IPS DF 6.9 (cell line): Measurements from ENCODE around the gene ESPL1.

Experiments
- DNase-seq: peaks from one replicate; pipeline ENCODE4 v3.0.0-alpha.2; 2013; ENCODE audit warnings: low read depth, low spot score
- H3K27ac ChIP-seq: one replicate; pipeline ENCODE4 v1.5.1; 2013; ENCODE audit warnings: low read length, control low read depth
- H3K27me3 ChIP-seq: 2 replicates; pipeline ENCODE4 v1.6.1; 2013; ENCODE audit warnings: mild to moderate bottlenecking, low read length; ENCODE audit not compliant: control insufficient read depth, insufficient read depth
- H3K36me3 ChIP-seq: 2 replicates; pipeline ENCODE4 v1.6.1; 2013; ENCODE audit warnings: low read length; ENCODE audit not compliant: control insufficient read depth, insufficient read depth
- H3K4me1 ChIP-seq: 2 replicates; pipeline ENCODE4 v1.6.1; 2013; ENCODE audit warnings: low read length; ENCODE audit not compliant: control insufficient read depth, insufficient read depth
- H3K4me3 ChIP-seq: 2 replicates; pipeline ENCODE4 v1.5.1; 2013; ENCODE audit warnings: mild to moderate bottlenecking, low read length
- H3K9me3 ChIP-seq: 2 replicates; pipeline ENCODE4 v1.6.1; 2013; ENCODE audit warnings: low read length, inconsistent platforms; ENCODE audit not compliant: control insufficient read depth, insufficient read depth
- WGBS: extraction: QIAGEN DNeasy Blood & Tissue Kit; methylation state at CpG from one replicate; pipeline ENCODE4 v1.1.7; 2013; ENCODE audit warnings: mixed read lengths, missing lambda C conversion rate; ENCODE audit not compliant: insufficient read length, insufficient coverage; 5-methylcytosine and 5-hydroxymethylcytosine counted together

The ESPL1 gene

DNA sequence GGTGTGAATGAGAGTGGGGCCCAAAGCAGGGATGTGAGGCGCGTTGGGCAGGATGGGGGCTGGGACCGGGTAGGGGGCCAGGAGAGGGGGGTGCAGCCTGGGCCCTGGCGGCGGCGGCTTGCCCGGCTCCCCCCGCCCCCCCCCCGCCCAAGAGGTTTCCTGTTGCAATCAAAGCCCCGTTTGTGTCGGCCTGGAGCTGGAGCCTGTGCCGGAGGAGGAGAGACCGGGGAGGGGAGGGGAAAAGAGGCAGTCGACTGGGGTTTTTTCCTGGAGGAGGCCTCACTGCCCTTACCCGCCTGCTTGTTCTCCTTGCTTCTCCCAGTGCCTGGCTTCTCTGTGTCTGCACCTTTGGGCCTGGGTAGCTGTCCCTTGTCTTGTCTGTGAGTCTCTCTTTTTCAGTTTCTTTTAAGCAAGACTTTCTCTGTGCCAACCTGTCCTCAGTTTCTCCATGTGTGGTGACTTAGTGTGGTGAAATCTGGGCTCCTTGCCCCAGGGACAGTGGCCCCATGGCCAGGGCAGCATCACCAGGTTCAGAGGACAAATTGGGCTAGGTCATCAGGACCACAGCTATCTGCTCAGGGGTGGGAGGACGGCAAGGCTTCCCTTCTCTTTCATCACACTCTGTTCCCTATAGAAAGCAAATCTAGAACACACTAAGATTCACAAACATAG lies 44.6 kb upstream of the ESPL1 start:
- H3K9me3 ChIP-seq: no peaks in the 10 kb centered on the region
- H3K4me1 ChIP-seq: peaks cover 28% of the 10 kb centered on the region
- H3K4me3 ChIP-seq: no peak overlapping the region
- no peaks in the 10 kb centered on the region for H3K36me3 ChIP-seq
- H3K27me3 ChIP-seq: no peaks in the 10 kb centered on the region; the same call in 1 of the 2 replicates
- no peak overlapping the region for H3K27ac ChIP-seq
- no CpG with 5 or more reads among the region's 16 CpGs for WGBS
- DNase-seq: no peak

DNA sequence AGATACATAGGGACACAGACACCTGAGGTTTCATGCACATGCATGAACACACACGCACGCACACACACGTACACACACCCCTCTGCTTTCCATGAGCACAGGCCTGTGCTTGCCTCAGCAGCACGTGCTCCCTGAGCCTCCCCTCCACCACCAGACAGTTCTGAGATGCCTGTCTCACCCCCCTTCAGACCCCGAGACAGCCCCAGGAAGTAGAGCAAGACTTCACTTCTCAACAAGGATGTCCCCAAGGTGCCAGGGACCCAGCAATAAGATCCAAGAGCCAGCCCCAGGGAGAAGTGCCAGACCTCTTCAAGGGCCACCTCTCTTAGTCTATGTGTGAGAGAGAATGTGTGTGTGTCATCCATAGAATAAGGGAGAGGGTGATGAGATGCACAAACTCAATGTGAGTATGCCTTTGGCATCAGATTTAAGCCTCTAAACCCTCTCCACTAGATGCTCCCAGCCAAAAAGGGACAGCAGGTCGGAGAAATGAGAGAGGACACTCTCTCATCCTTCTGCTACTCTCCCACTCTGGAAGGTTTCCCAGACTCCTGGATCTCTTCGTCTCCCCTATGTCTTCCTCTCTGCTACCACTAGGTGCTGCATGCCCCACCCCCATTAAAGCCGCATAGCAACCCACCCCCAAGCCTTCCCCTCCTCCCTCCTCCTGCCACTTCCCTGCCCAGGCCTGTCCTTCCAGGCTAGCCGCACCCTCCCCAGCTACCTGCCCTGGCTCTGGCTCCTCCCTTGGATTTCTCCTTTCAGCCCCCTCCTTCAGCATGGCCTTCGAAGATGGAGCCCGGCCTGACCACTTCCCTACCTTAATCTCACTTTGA lies 43.8 kb upstream of the ESPL1 start:
- no peak for DNase-seq
- H3K4me1 ChIP-seq: peaks cover 27% of the 10 kb centered on the region
- no peak overlapping the region for H3K27ac ChIP-seq
- no peaks in the 10 kb centered on the region for H3K9me3 ChIP-seq
- H3K27me3 ChIP-seq: no peaks in the 10 kb centered on the region; the same call in 1 of the 2 replicates
- no CpG with 5 or more reads among the region's 11 CpGs for WGBS
- H3K4me3 ChIP-seq: no peak overlapping the region
- H3K36me3 ChIP-seq: no peaks in the 10 kb centered on the region

DNA sequence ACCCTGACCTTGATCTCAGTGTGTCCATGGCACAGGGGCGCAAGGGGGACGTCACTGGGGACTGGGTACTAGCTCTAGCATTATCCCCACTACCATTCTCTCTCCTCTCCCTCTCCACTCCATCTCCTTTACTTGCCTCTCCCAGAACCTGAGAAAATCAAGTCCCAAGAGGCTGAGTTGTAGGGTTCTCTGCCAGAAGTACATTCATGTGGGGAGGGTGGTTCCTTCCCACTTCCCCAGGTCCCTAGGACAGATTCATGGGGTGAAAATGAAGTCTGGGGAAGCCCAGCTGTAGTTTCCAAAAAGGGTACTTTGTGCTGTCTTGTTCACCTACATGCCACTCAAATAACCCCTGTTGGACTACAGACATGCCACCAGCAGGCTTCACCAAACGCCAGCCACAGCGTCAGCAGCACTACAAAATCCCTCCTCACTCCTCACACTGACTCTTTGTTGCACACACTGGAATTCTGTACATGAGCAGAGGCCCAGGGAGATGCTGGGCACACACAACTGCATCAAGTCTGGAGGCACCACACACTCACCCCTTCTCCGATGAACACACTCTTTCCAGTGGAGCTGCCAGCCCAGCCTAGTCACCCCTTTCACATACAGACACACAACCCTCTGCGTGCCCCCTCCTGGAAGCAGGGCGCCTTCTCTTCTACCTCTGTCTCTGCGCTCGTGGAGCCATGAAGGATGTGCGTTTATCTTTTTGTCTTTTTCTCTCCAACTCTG lies 43.0 kb upstream of the ESPL1 start:
- H3K4me3 ChIP-seq: no peak overlapping the region
- no peaks in the 10 kb centered on the region for H3K36me3 ChIP-seq
- H3K27me3 ChIP-seq: no peaks in the 10 kb centered on the region
- no peak for DNase-seq
- H3K27ac ChIP-seq: no peak overlapping the region
- no peaks in the 10 kb centered on the region for H3K9me3 ChIP-seq
- no CpG with 5 or more reads among the region's 10 CpGs for WGBS
- peaks cover 27% of the 10 kb centered on the region for H3K4me1 ChIP-seq

DNA sequence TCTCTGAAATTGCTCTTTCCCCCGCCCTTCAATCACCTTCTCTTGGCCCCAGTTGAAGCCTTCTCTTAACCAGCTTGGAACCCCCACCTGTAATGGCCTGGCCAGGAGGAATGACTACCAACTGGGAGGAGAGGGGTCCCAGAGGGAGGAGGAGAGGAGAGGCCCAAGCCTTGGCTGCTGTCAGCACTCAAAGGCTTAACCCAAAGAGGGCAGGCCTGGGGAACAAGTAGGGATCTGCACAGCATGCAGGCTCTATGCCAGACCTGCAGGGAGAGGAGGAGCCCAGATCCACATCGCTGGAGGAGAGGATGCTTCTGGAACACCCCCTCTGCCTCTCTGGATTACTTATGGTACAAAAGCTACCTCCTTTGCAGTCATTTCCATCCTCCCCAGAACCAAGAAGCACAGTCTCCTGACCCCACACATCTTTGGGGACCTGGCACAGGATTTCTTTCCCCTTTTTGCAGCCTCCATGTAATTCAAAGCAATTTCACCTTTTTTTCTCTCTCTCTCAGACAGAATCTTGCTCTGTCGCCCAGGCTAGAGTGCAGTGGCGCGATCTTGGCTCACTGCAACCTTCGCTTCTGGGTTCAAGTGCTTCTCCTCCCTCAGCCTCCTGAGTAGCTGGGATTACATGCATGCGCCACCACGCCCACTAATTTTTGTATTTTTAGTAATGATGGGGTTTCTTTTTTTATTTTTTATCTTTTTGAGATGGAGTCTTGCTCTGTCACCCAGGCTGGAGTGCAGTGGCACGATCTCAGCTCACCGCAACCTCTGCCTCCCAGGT lies 42.3 kb upstream of the ESPL1 start:
- no peak overlapping the region for H3K27ac ChIP-seq
- no CpG with 5 or more reads among the region's 10 CpGs for WGBS
- H3K27me3 ChIP-seq: no peaks in the 10 kb centered on the region
- H3K4me3 ChIP-seq: no peak overlapping the region
- no peaks in the 10 kb centered on the region for H3K36me3 ChIP-seq
- no peak for DNase-seq
- H3K4me1 ChIP-seq: peaks cover 29% of the 10 kb centered on the region
- H3K9me3 ChIP-seq: no peaks in the 10 kb centered on the region

DNA sequence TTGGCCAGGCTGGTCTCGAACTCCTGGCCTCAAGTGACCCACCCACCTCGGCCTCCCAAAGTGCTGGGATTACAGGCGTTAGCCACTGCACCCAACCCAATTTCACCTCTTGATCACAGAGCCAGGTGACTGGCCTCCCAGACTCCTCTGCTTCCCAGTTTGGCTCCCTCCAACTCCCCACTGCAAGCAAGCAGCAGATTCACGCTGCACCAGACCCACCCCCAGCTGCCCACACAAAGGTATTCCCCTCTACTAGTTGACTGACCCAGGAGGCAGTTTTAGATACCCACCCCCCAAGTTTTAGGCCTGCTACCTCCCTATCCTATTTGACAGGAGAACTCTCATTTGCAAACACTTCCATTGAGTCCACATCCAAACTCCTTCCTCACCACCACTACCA lies 41.3 kb upstream of the ESPL1 start:
- H3K27ac ChIP-seq: no peak overlapping the region
- DNase-seq: no peak
- H3K4me1 ChIP-seq: peaks cover 29% of the 10 kb centered on the region
- H3K27me3 ChIP-seq: no peaks in the 10 kb centered on the region
- no peaks in the 10 kb centered on the region for H3K36me3 ChIP-seq
- no CpG with 5 or more reads among the region's 4 CpGs for WGBS
- H3K9me3 ChIP-seq: no peaks in the 10 kb centered on the region
- H3K4me3 ChIP-seq: no peak overlapping the region

DNA sequence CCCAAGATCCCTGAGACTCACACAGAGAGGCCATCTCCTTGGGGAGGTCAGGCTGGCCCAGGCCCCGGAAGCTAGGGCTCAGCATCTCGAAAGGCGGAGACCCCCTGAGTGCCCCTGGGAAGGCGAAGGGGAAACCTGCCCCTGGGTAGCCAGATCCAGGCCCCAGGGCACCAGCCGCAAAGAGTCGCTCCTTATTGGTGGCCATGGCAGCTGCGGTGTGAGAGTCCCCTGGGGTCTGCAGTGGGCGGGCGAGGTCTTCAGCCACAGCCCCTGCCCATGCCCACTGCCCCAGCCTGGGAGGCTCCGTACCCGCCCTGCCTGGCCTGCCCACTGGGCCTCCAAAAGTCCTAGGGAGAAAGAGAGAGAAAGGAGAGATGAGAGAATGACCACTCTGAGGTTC lies 40.8 kb upstream of the ESPL1 start:
- no peaks in the 10 kb centered on the region for H3K36me3 ChIP-seq
- WGBS: no CpG with 5 or more reads among the region's 11 CpGs

DNA sequence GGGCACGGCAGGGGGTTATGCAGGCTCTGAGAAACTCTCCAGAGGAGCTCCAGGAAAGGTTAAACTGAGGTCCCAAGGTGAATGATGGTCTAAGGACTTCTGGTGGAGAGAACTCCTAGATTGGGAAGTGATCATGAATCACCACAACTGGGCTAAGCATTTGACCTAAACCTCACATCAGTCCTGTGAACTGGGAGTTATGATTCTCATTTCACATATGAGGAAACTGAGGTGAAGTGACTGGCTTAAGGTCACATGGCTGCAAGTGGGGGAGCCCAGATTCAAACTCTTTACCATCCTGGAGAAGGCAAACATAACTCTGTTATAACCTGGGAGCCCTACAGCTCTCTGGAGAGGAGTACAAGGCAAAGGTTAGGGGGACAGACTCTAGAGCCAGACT lies 40.3 kb upstream of the ESPL1 start:
- no peak overlapping the region for H3K4me3 ChIP-seq
- H3K4me1 ChIP-seq: peaks cover 26% of the 10 kb centered on the region
- no peaks in the 10 kb centered on the region for H3K36me3 ChIP-seq
- no peak for DNase-seq
- H3K27me3 ChIP-seq: no peaks in the 10 kb centered on the region
- no peak overlapping the region for H3K27ac ChIP-seq
- H3K9me3 ChIP-seq: no peaks in the 10 kb centered on the region
- WGBS: no CpG with 5 or more reads among the region's 1 CpG

More for the DNA sequence above, 40.8 kb upstream of the ESPL1 start:
- H3K4me3 ChIP-seq: no peak overlapping the region
- no peaks in the 10 kb centered on the region for H3K27me3 ChIP-seq
- H3K9me3 ChIP-seq: no peaks in the 10 kb centered on the region
- H3K27ac ChIP-seq: no peak overlapping the region
- DNase-seq: no peak
- H3K4me1 ChIP-seq: peaks cover 27% of the 10 kb centered on the region

DNA sequence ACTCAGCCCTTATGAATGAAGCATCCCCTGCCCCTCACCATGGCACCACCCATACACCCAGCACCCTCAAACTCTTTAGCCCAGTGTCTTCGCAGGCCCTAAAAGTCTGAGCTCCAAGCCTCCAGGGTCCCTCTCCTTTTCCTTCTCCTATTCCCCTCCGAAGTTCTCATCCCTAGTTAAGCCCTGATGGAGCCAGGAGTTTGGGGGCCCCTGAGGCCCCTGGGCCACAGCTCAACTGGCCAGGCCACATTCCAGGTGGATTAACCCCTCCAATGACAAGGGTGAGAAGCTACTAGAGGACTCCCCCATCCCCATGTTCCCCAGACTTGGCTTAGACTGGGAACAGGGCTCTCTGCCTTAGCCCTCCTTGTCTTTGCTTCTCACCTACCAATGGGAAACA lies 38.6 kb upstream of the ESPL1 start:
- no peak for DNase-seq
- Histone ChIP-seq H3K27ac (no peak overlapping the region), H3K9me3 (no peaks in the 10 kb centered on the region), H3K4me1 (peaks cover 27% of the 10 kb centered on the region), H3K36me3 (no peaks in the 10 kb centered on the region), H3K4me3 (no peak overlapping the region), H3K27me3 (no peaks in the 10 kb centered on the region)
- no CpG with 5 or more reads among the region's 2 CpGs for WGBS

DNA sequence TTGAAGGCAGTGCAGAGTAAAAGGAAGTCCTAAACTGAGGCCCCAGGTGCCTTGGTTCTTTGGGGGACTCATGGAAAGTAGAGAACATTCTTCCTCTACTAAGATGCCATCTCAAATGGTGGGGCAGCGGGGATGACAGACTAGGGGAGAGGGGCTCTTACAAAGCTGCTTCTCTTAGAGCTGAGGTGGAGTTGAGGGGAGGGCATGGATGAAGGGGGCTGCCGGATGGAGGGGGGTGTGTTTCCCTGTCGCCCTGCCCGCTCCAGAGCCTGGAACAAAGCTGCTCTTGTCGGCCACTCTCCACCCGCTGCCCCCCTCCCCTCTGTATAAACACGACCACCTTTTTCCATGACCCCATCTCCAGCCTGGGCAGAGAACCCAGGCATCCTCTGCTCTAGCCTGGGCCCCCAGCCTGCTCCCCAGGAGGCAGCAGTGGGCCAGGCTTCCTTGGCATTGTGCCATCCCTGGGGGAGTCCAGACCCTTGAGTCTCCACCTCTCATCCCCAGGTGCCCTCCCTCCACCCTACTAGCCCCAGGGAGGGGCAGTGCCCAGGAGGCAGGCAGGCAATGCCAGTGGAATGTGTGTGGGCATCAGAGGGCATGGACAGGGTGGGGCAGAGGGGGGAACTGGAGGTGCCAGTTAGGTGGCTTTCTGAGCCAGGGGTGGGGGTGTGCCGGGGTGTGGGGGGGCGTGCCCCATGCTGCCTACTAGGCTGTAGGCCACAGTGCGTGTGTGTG lies 37.8 kb upstream of the ESPL1 start:
- Histone ChIP-seq H3K4me3 (no peak overlapping the region), H3K9me3 (no peaks in the 10 kb centered on the region), H3K27ac (no peak overlapping the region), H3K36me3 (no peaks in the 10 kb centered on the region), H3K4me1 (peaks cover 26% of the 10 kb centered on the region), H3K27me3 (no peaks in the 10 kb centered on the region)
- no peak for DNase-seq
- WGBS: no CpG with 5 or more reads among the region's 10 CpGs
